CD14-positive monocyte (primary cell): Measurements from ENCODE around the gene PAXIP1. TPM values are rescaled to one million over a fixed set of nuclear protein-coding genes. Genes with fewer than 3 reads are reported as not detected.

ENCODE experiments used
- DNase-seq, 3 donors: peaks; one replicate each; pipeline ENCODE4 v3.0.0-alpha.2; 2011 to 2022
- H2AFZ ChIP-seq: 2 replicates; pipeline ENCODE4 v1.6.0; 2012; ENCODE audit warnings: mild to moderate bottlenecking, low read depth, low read length, inconsistent platforms; ENCODE audit not compliant: insufficient read depth, poor library complexity, severe bottlenecking
- H3K27ac ChIP-seq, 2 donors: 1 replicate in 1 of 2; 2 replicates in 1 of 2; pipeline ENCODE4 v1.5.1; 2012 to 2013; ENCODE audit warnings: low read length in 2 of 2, control low read depth in 1 of 2, inconsistent platforms in 1 of 2, low read depth in 1 of 2, mild to moderate bottlenecking in 1 of 2
- H3K27me3 ChIP-seq, 2 donors: one replicate each; pipeline versions ENCODE4 v1.6.0 to v1.6.1; 2011 to 2013; ENCODE audit warnings: low read length in 2 of 2; ENCODE audit not compliant: control insufficient read depth in 2 of 2, insufficient read depth in 2 of 2
- H3K36me3 ChIP-seq, 2 donors: replicated peaks in 1 of 2; 1 replicate in 1 of 2; 2 replicates in 1 of 2; pipeline versions ENCODE4 v1.5.1 to v1.6.1; 2012 to 2013; ENCODE audit warnings: low read length in 2 of 2, control low read depth in 1 of 2, inconsistent platforms in 1 of 2, mild to moderate bottlenecking in 1 of 2; ENCODE audit not compliant: insufficient read depth in 2 of 2, control insufficient read depth in 1 of 2
- H3K4me1 ChIP-seq, 2 donors: 1 replicate in 1 of 2; 2 replicates in 1 of 2; pipeline versions ENCODE4 v1.5.1 to v1.6.1; 2012 to 2013; ENCODE audit warnings: low read length in 2 of 2, control low read depth in 1 of 2, inconsistent platforms in 1 of 2, mild to moderate bottlenecking in 1 of 2, moderate library complexity in 1 of 2; ENCODE audit not compliant: insufficient read depth in 2 of 2, control insufficient read depth in 1 of 2
- H3K4me2 ChIP-seq: replicated peaks from 2 replicates; pipeline ENCODE3; 2012; ENCODE audit warnings: low read length, moderate library complexity, mild to moderate bottlenecking; ENCODE audit not compliant: poor library complexity, severe bottlenecking; ENCODE audit errors: extremely low read depth
- H3K4me3 ChIP-seq, 3 experiments: fragments of 200-600 bp in 1 of 3; sonication (generic) in 1 of 3; replicated peaks in 1 of 3; 1 replicate in 2 of 3; 2 replicates in 1 of 3; pipeline ENCODE4 v1.5.1; 2011 to 2013; ENCODE audit warnings: low read length in 3 of 3, mild to moderate bottlenecking in 3 of 3, control low read depth in 2 of 3, low read depth in 2 of 3, inconsistent platforms in 1 of 3, moderate library complexity in 1 of 3
- H3K79me2 ChIP-seq: 2 replicates; pipeline ENCODE4 v1.6.0; 2012; ENCODE audit warnings: mild to moderate bottlenecking, control low read depth, inconsistent platforms, low read length, moderate library complexity; ENCODE audit not compliant: insufficient read depth
- H3K9ac ChIP-seq: 2 replicates; pipeline ENCODE4 v1.6.0; 2017; ENCODE audit warnings: low read length, mild to moderate bottlenecking; ENCODE audit not compliant: insufficient read depth, poor library complexity, severe bottlenecking
- H3K9me3 ChIP-seq, 2 donors: replicated peaks in 1 of 2; 1 replicate in 1 of 2; 2 replicates in 1 of 2; pipeline versions ENCODE4 v1.5.1 to v1.6.1; 2012 to 2013; ENCODE audit warnings: low read length in 2 of 2, control low read depth in 1 of 2; ENCODE audit not compliant: control insufficient read depth in 1 of 2, insufficient read depth in 1 of 2
- H4K20me1 ChIP-seq: 2 replicates; pipeline ENCODE4 v1.6.0; 2012; ENCODE audit warnings: mild to moderate bottlenecking, low read length, control low read depth, moderate library complexity; ENCODE audit not compliant: insufficient read depth
- H3K27ac Mint-ChIP-seq, 7 donors: one replicate each; pipeline ENCODE4 v1.8.0; 2020; ENCODE audit warnings: mild to moderate bottlenecking in 7 of 7, mixed read lengths in 7 of 7, moderate library complexity in 6 of 7, inconsistent platforms in 2 of 7
- H3K27me3 Mint-ChIP-seq, 3 donors: one replicate each; pipeline ENCODE4 v1.8.0; 2021 to 2022; ENCODE audit warnings: low read depth in 3 of 3, mild to moderate bottlenecking in 3 of 3, mixed read lengths in 3 of 3, moderate library complexity in 3 of 3, inconsistent platforms in 1 of 3
- H3K36me3 Mint-ChIP-seq, 2 donors: one replicate each; pipeline ENCODE4 v1.8.0; 2020; ENCODE audit warnings: mixed read lengths in 2 of 2, inconsistent platforms in 1 of 2, mild to moderate bottlenecking in 1 of 2
- H3K4me1 Mint-ChIP-seq: one replicate; pipeline ENCODE4 v1.8.0; 2020; ENCODE audit warnings: mild to moderate bottlenecking, mixed read lengths
- H3K4me3 Mint-ChIP-seq, 2 donors: one replicate each; pipeline ENCODE4 v1.8.0; 2020; ENCODE audit warnings: mild to moderate bottlenecking in 2 of 2, mixed read lengths in 2 of 2, moderate library complexity in 1 of 2
- H3K9me3 Mint-ChIP-seq, 7 donors: one replicate each; pipeline ENCODE4 v1.8.0; 2020 to 2022; ENCODE audit warnings: mixed read lengths in 7 of 7, mild to moderate bottlenecking in 6 of 7, moderate library complexity in 6 of 7, inconsistent platforms in 2 of 7
- CTCF ChIP-seq: fragments of 200-600 bp; IDR thresholded peaks from one replicate; pipeline ENCODE4 v1.8.0; 2022; ENCODE audit warnings: antibody characterized with exemption, mild to moderate bottlenecking
- WGBS: methylation state at CpG from one replicate; pipeline ENCODE4 v1.1.5; 2013; ENCODE audit warnings: missing lambda C conversion rate; ENCODE audit not compliant: insufficient coverage; 5-methylcytosine and 5-hydroxymethylcytosine counted together
- intact Hi-C, 2 donors: fragments of 100-400 bp; cut with micrococcal nuclease; formaldehyde crosslinking; loops; one replicate each; pipeline versions ENCODE4 v1.15.0 to v1.15.1; 2023
- polyA plus RNA-seq, 3 donors: library from polyadenylated mRNA; depleted of rRNA in 1 of 3; unstranded in 2 of 3; stranded (reverse) in 1 of 3; fragments of 300-500 nt in 2 of 3; fragments of >200 nt in 1 of 3; fragmentation: Illumina TruSeq in 2 of 3; gene quantifications; 1 replicate in 2 of 3; 2 replicates in 1 of 3; pipeline ENCODE4 v1.2.3, GENCODE V29; 2012 to 2021

Gene PAXIP1
- polyA plus RNA-seq, 3 donors, result 0.44 to 8.4 (median 0.58) TPM

DNA sequence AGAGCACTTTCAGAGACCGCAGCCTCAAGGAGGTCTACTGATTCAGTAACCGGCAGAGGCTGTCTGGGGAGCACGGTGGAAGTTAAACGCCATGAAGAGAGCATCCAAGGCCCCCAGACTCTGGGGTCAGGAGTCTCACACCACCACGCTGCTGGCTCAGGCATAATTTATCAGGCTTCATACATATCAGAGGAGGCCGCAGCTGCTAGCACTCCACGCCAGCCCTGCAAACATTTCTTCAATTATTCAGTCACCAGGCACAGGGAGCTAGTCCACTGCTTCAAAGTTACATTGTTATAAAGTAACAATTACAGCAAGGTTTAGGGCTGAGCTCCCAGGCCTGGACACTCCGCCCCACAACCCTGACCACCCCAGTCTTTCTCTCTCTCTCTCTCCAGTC is 97.8 kb downstream of the PAXIP1 start:
- no peak for TF ChIP-seq CTCF
- Histone ChIP-seq H3K9me3 (peaks cover 0 to 4% of the 10 kb centered on the region in 2 donors), H3K4me1 (no peaks in the 10 kb centered on the region), H3K4me2 (no peak overlapping the region), H3K79me2 (no peaks in the 10 kb centered on the region), H3K36me3 (no peaks in the 10 kb centered on the region), H3K9ac (no peak overlapping the region), H3K27ac (no peak overlapping the region), H3K4me3 (no peak overlapping the region), H3K27me3 (no peaks in the 10 kb centered on the region), H4K20me1 (no peaks in the 10 kb centered on the region), H2AFZ (no peak overlapping the region)
- H3K4me3 Mint-ChIP-seq, result no peak overlapping the region
- H3K36me3 Mint-ChIP-seq, result no peaks in the 10 kb centered on the region
- DNase-seq, result no peak
- H3K9me3 Mint-ChIP-seq, result peaks cover 3 to 7% (median 5%) of the 10 kb centered on the region in 7 donors
- WGBS, result 94% methylated on average over 8 of the region's 8 CpGs
- H3K27ac Mint-ChIP-seq, result no peak overlapping the region
- H3K27me3 Mint-ChIP-seq, result peaks cover 0 to 13% (median 9%) of the 10 kb centered on the region in 3 donors
- intact Hi-C loops, result no loop called here
- no peaks in the 10 kb centered on the region for H3K4me1 Mint-ChIP-seq

- Histone ChIP-seq H4K20me1 (no peaks in the 10 kb centered on the region), H3K9ac (no peak overlapping the region), H3K4me2 (no peak overlapping the region), H3K36me3 (no peaks in the 10 kb centered on the region), H3K27me3 (no peaks in the 10 kb centered on the region), H3K4me1 (no peaks in the 10 kb centered on the region), H3K27ac (no peak overlapping the region), H3K4me3 (no peak overlapping the region), H3K79me2 (no peaks in the 10 kb centered on the region), H2AFZ (no peak overlapping the region), H3K9me3 (no peaks in the 10 kb centered on the region)
- 63% methylated on average over 9 of the region's 14 CpGs for WGBS
- Mint-ChIP-seq H3K4me1 (no peaks in the 10 kb centered on the region), H3K36me3 (no peaks in the 10 kb centered on the region), H3K4me3 (no peak overlapping the region), H3K27me3 (peaks cover 0 to 9% (median 5%) of the 10 kb centered on the region in 3 donors), H3K9me3 (peaks cover 0 to 4% (median 2%) of the 10 kb centered on the region in 7 donors), H3K27ac (no peak overlapping the region)
- DNase-seq, result no peak
- TF ChIP-seq CTCF, result no peak
- intact Hi-C loops, result no loop called here
Observed at GRCh38 chr7:154903083-154903731, 99.7 kb downstream of the PAXIP1 start.
